Measurements from ENCODE around the gene ZFYVE28. TPM values are rescaled to one million over a fixed set of nuclear protein-coding genes. Genes with fewer than 3 reads are reported as not detected.

The ZFYVE28 gene
- total and polyA plus RNA-seq, 2 of the 8 experiments (the other 6 are each of a cell fraction or from before 2014, with no cell fraction given): 1.7 to 4.9 TPM

GRCh38 chr4:2386717-2387116, 31.7 kb downstream of the ZFYVE28 start:
- no peak overlapping the region for H2BK20ac ChIP-seq (ENCODE audit: low read length)
- no peak overlapping the region for H2BK120ac ChIP-seq (replicated peaks; ENCODE audit: low read depth, low read length)
- no peak for FAIRE-seq

More at GRCh38 chr4:2386717-2387116, 31.7 kb downstream of the ZFYVE28 start:
- Histone ChIP-seq H3K36me3 (ENCODE audit: control insufficient read depth in 2 of 4, insufficient read depth in 4 of 4, low read length in 3 of 4) (no peaks in the 10 kb centered on the region), H3K4me1 (replicated peaks in 1 of 4; ENCODE audit: control insufficient read depth in 3 of 4, insufficient read depth in 4 of 4, low read length in 3 of 4) (peaks cover 0 to 18% (median 4%) of the 10 kb centered on the region in 4 experiments; a peak in 4 of 7 replicates), H3K56ac (replicated peaks; ENCODE audit: insufficient read length, low read depth, low read length) (no peak overlapping the region), H3K79me2 (ENCODE audit: control insufficient read depth in 1 of 2, insufficient read depth in 2 of 2, low read length in 2 of 2) (no peaks in the 10 kb centered on the region), H3K79me1 (ENCODE audit: low read depth, low read length) (no peaks in the 10 kb centered on the region; the same call in 1 of the 2 replicates), H3K27me3 (replicated peaks in 1 of 4; ENCODE audit: control insufficient read depth in 3 of 4, extremely low read depth in 1 of 4, insufficient read depth in 3 of 4, low read length in 3 of 4) (no peaks in the 10 kb centered on the region), H2BK15ac (ENCODE audit: low read length) (no peak overlapping the region), H2AK5ac (ENCODE audit: low read depth, low read length) (no peak overlapping the region), H3K4me2 (ENCODE audit: insufficient read depth in 1 of 2, low read depth in 2 of 2, low read length in 2 of 2) (no peak overlapping the region), H3K4ac (replicated peaks; ENCODE audit: insufficient read length, low read depth, low read length) (no peak overlapping the region), H3K9me3 (ENCODE audit: insufficient read depth in 2 of 2, low read depth in 1 of 2, low read length in 1 of 2) (no peaks in the 10 kb centered on the region), H3K18ac (ENCODE audit: extremely low read depth, low read length) (no peak overlapping the region), H2BK5ac (ENCODE audit: low read depth, low read length) (no peak overlapping the region), H3K4me3 (ENCODE audit: extremely low read depth in 1 of 4, insufficient read depth in 2 of 4, low read depth in 3 of 4, low read length in 4 of 4) (no peak overlapping the region), H3K23ac (ENCODE audit: insufficient read length) (no peak overlapping the region), H2BK12ac (ENCODE audit: low read depth, low read length) (no peak overlapping the region), H4K5ac (ENCODE audit: insufficient read length, low read depth, low read length) (no peak overlapping the region), H3K9ac (replicated peaks in 1 of 4; ENCODE audit: extremely low read depth in 1 of 4, low read depth in 3 of 4, low read length in 3 of 4) (no peak overlapping the region), H4K91ac (replicated peaks; ENCODE audit: insufficient read length, low read length) (no peak overlapping the region), H3K27ac (ENCODE audit: low read depth, low read length) (no peak overlapping the region), H4K20me1 (replicated peaks in 1 of 2; ENCODE audit: control insufficient read depth in 1 of 2, insufficient read depth in 2 of 2, low read length in 2 of 2) (no peaks in the 10 kb centered on the region), H4K8ac (ENCODE audit: extremely low read depth, insufficient read depth, low read length) (no peak overlapping the region), H3K23me2 (ENCODE audit: low read depth, low read length) (peaks cover 2% of the 10 kb centered on the region; the same call in 1 of the 2 replicates), H2AFZ (ENCODE audit: low read length) (no peak overlapping the region), H3K14ac (ENCODE audit: insufficient read length) (no peak overlapping the region)
- ChIA-PET CTCF (ENCODE audit: partially characterized antibody) (interaction anchor here (1.2 to 3.9 kb wide), 5 partner anchors 9 to 55 kb away, joined by 3 to 13 read pairs (median 4); no protein-coding TSS in a partner anchor), POLR2A (ENCODE audit: partially characterized antibody) (no interaction called here)
- TF ChIP-seq JUND (IDR thresholded peaks at IDR 0.05; ENCODE audit: low read length) (no peak), SP1 (IDR thresholded peaks at IDR 0.05; ENCODE audit: low read depth, low read length) (no peak), SUZ12 (IDR thresholded peaks at IDR 0.05; ENCODE audit: low read length) (no peak), POLR2AphosphoS5 (IDR thresholded peaks at IDR 0.05; ENCODE audit: low read depth, low read length) (no peak)
- DNase-seq (ENCODE audit: low read depth in 1 of 2, low spot score in 2 of 2): no peak
- WGBS, 2 experiments (ENCODE audit: extremely low coverage in 1 of 2, insufficient coverage in 1 of 2, insufficient read length in 1 of 2, insufficient replicate concordance in 2 of 2, low coverage in 1 of 2, low lambda C conversion rate in 2 of 2, missing lambda C conversion rate in 1 of 2): 85% methylated on average over 14 of the region's 19 CpGs; no CpG with 5 or more reads in 1 of the 2 experiments

Data from H1 (cell line).